HEK293T (cell line): ENCODE data around the gene GART.
"Not testable (repeated sequence)": the region's sequence is repeated elsewhere in the genome, so short reads cannot be mapped to it uniquely, and the experiment has no call there.

Experiments
- CTCF ChIA-PET: fragments of 350-600 bp; formaldehyde crosslinking; extraction: SDS; loops from one replicate; lab custom pipeline; 2021; ENCODE audit warnings: antibody characterized with exemption, inconsistent platforms; lab: Yijun Ruan, JAX
- POLR2A ChIA-PET: fragments of 350-600 bp; formaldehyde crosslinking; extraction: SDS; loops from one replicate; lab custom pipeline; 2020; ENCODE audit warnings: antibody characterized with exemption, inconsistent platforms; lab: Yijun Ruan, JAX
- DNase-seq: peaks from one replicate; pipeline ENCODE4 v3.0.0; 2012; ENCODE audit warnings: mixed read lengths; ENCODE audit errors: extremely low spot score
- ARNT ChIP-seq: fragments of 450-650 bp; IDR thresholded peaks from 2 replicates; pipeline ENCODE4 v1.6.1; 2017; ENCODE audit warnings: mild to moderate bottlenecking
- BHLHE40 ChIP-seq: fragments of 450-650 bp; IDR thresholded peaks from 2 replicates; pipeline ENCODE4 v1.6.1; 2016; ENCODE audit warnings: mild to moderate bottlenecking, moderate library complexity, borderline replicate concordance
- CTBP1 ChIP-seq: fragments of 450-650 bp; IDR thresholded peaks from 2 replicates; pipeline ENCODE4 v1.6.1; 2016; ENCODE audit warnings: borderline replicate concordance
- ELF4 ChIP-seq: fragments of 450-650 bp; IDR thresholded peaks from 2 replicates; pipeline ENCODE4 v1.6.1; 2017; ENCODE audit warnings: antibody characterized with exemption
- FOXA1 ChIP-seq: fragments of 450-650 bp; IDR thresholded peaks from 2 replicates; pipeline ENCODE4 v1.6.1; 2016; ENCODE audit warnings: mild to moderate bottlenecking
- FOXK2 ChIP-seq: fragments of 450-650 bp; IDR thresholded peaks from 2 replicates; pipeline ENCODE4 v1.6.1; 2016; ENCODE audit warnings: mild to moderate bottlenecking
- FOXM1 ChIP-seq: fragments of 450-650 bp; IDR thresholded peaks from 2 replicates; pipeline ENCODE4 v1.6.1; 2017; ENCODE audit warnings: mild to moderate bottlenecking, borderline replicate concordance
- HDGF ChIP-seq: fragments of 450-650 bp; IDR thresholded peaks from 2 replicates; pipeline ENCODE4 v1.6.1; 2017; ENCODE audit warnings: antibody characterized with exemption, borderline replicate concordance
- L3MBTL2 ChIP-seq: fragments of 450-650 bp; conservative IDR thresholded peaks from 2 replicates; pipeline ENCODE4 v1.6.1; 2016; ENCODE audit warnings: mild to moderate bottlenecking
- LEF1 ChIP-seq: fragments of 450-650 bp; IDR thresholded peaks from 2 replicates; pipeline ENCODE4 v1.6.1; 2017; ENCODE audit warnings: mild to moderate bottlenecking, borderline replicate concordance
- NFRKB ChIP-seq: fragments of 450-650 bp; IDR thresholded peaks from 2 replicates; pipeline ENCODE4 v1.6.1; 2016; ENCODE audit warnings: mild to moderate bottlenecking, moderate library complexity
- PKNOX1 ChIP-seq: fragments of 450-650 bp; IDR thresholded peaks from 2 replicates; pipeline ENCODE4 v1.6.1; 2016
- SP1 ChIP-seq: fragments of 450-650 bp; IDR thresholded peaks from 2 replicates; pipeline ENCODE4 v1.6.1; 2017
- SUZ12 ChIP-seq: fragments of 450-650 bp; IDR thresholded peaks from 2 replicates; pipeline ENCODE4 v1.6.1; 2016; ENCODE audit warnings: mild to moderate bottlenecking
- TARDBP ChIP-seq: fragments of 450-650 bp; IDR thresholded peaks from 2 replicates; pipeline ENCODE4 v1.6.1; 2016
- ZNF384 ChIP-seq: fragments of 450-650 bp; IDR thresholded peaks from 2 replicates; pipeline ENCODE4 v1.6.1; 2016

GART gene

GRCh38 chr21:33584455-33584854 lies 42.5 kb upstream of the GART start:
- ChIA-PET CTCF (no interaction called here), POLR2A (interaction anchor here (2.9 kb wide), 1 partner anchor 10 kb away, joined by 7 read pairs; no protein-coding TSS in a partner anchor)
- no peak for DNase-seq
- TF ChIP-seq ELF4 (no peak), FOXA1 (no peak)

- CTCF ChIA-PET = interaction anchor here (0.6 kb wide), 2 partner anchors 242 to 1115 kb away, joined by 4 to 7 read pairs; no protein-coding TSS in a partner anchor
- DNase-seq = no peak
- POLR2A ChIA-PET = interaction anchor here (1.7 kb wide), 1 partner anchor 10 kb away, joined by 6 read pairs; the partner anchor contains the start of gene DONSON
- TF ChIP-seq PKNOX1 = no peak
- TF ChIP-seq SP1 = no peak
- no peak for TF ChIP-seq CTBP1
- TF ChIP-seq LEF1 = no peak
- no peak for TF ChIP-seq SUZ12
- no peak for TF ChIP-seq ZNF384
- TF ChIP-seq FOXM1 = no peak
- no peak for TF ChIP-seq L3MBTL2
- no peak for TF ChIP-seq HDGF
- no peak for TF ChIP-seq FOXK2
These were observed 37.1 kb upstream of the GART start for GRCh38 chr21:33578959-33579542.

GRCh38 chr21:33578214-33578613 lies 36.3 kb upstream of the GART start:
- TF ChIP-seq ARNT (no peak), LEF1 (no peak), PKNOX1 (no peak), SUZ12 (no peak), ZNF384 (no peak), NFRKB (no peak), FOXA1 (no peak), TARDBP (no peak), FOXK2 (no peak), ELF4 (no peak)
- POLR2A ChIA-PET = interaction anchor here (1.7 kb wide), 1 partner anchor 11 kb away, joined by 6 read pairs; the partner anchor contains the start of gene DONSON
- no peak for DNase-seq
- CTCF ChIA-PET = no interaction called here

- DNase-seq, CTCF ChIA-PET, POLR2A ChIA-PET: not testable (repeated sequence)
These were observed 34.8 kb upstream of the GART start for GRCh38 chr21:33576741-33577141.

- TF ChIP-seq ARNT (no peak), CTBP1 (no peak), BHLHE40 (no peak), ZNF384 (no peak), TARDBP (no peak), LEF1 (no peak), FOXA1 (no peak), SUZ12 (no peak), HDGF (no peak), L3MBTL2 (no peak), FOXK2 (no peak), SP1 (no peak), ELF4 (no peak), PKNOX1 (no peak)
- ChIA-PET POLR2A (no interaction called here), CTCF (interaction anchor here (2.0 kb wide), 1 partner anchor 33 kb away, joined by 5 read pairs; no protein-coding TSS in a partner anchor)
- no peak for DNase-seq
These were observed 30.4 kb upstream of the GART start for GRCh38 chr21:33572350-33572749.

GRCh38 chr21:33569991-33570390 lies 28.1 kb upstream of the GART start:
- ChIA-PET POLR2A (no interaction called here), CTCF (no interaction called here)
- DNase-seq = no peak

GRCh38 chr21:33568448-33568847 lies 26.5 kb upstream of the GART start:
- no peak for TF ChIP-seq CTBP1
- TF ChIP-seq NFRKB = no peak
- TF ChIP-seq SP1 = no peak
- no peak for TF ChIP-seq FOXA1
- no peak for TF ChIP-seq FOXK2
- TF ChIP-seq ARNT = no peak
- no peak for TF ChIP-seq L3MBTL2
- no peak for TF ChIP-seq BHLHE40
- TF ChIP-seq ELF4 = no peak
- TF ChIP-seq HDGF = no peak
- TF ChIP-seq SUZ12 = no peak
- TF ChIP-seq LEF1 = no peak
- TF ChIP-seq ZNF384 = no peak
- no peak for TF ChIP-seq FOXM1
- TF ChIP-seq PKNOX1 = no peak
- no peak for TF ChIP-seq TARDBP
- POLR2A ChIA-PET = no interaction called here
- DNase-seq = no peak
- CTCF ChIA-PET = no interaction called here

More at GRCh38 chr21:33569991-33570390, 28.1 kb upstream of the GART start:
- no peak for TF ChIP-seq LEF1
- TF ChIP-seq CTBP1 = no peak
- no peak for TF ChIP-seq ARNT
- TF ChIP-seq L3MBTL2 = no peak
- no peak for TF ChIP-seq TARDBP
- no peak for TF ChIP-seq FOXA1
- TF ChIP-seq FOXM1 = no peak
- no peak for TF ChIP-seq BHLHE40
